UCSD-AML1 (cell line): ENCODE results near the gene SVBP.
A peak's percentile ranks its signal among the peaks of the same experiment; 100 is the strongest.

Experiments
- DNase-seq: peaks from one replicate; lab custom pipeline; 2025; ENCODE audit not compliant: unreplicated experiment; lab: John Stamatoyannopoulos, UW

The SVBP gene

DNA sequence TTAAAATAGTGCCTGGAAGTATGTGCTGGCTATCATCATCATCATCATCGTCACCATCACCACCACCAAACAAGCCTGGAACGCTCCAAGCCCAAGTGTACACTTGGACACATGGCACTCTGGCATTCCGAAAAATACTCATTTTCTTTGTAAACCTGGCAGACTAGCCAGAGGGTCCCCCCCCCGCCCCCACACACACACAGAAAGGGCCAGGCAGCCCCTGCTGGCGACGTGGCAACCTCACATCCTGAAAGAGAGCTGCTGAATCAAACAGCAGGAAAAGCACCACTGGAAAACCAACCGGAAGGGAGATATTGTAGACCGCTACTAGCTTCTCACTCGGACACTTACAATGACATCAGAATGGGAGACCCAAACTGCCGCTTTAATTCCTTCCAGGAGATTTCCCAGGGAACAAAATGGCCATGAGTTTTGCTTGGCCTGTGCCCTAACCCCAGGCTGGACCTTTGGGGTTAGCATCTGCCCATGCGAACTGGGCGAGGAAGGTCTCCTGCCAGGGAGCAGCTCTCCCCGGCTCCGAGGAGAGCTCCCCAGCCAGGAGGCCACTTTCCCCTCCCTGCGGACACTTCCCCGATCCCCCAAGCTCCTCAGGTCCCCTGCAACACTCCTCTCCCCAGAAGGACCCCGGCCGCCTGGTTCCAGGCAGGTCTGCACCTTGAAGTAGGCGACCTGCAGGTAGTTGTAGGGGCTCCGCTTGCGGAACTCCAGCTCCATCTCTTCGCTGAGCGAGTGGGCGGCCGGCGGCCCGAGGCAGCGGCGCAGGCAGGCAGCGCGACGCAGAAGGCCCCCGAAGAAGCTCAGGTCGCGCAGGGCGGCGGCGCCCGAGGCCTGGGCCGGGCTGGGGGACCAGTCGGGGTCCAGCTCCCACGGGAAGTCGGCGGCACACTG lies 51.1 kb downstream of the SVBP start:
- peak; percentile 63 for DNase-seq

DNA sequence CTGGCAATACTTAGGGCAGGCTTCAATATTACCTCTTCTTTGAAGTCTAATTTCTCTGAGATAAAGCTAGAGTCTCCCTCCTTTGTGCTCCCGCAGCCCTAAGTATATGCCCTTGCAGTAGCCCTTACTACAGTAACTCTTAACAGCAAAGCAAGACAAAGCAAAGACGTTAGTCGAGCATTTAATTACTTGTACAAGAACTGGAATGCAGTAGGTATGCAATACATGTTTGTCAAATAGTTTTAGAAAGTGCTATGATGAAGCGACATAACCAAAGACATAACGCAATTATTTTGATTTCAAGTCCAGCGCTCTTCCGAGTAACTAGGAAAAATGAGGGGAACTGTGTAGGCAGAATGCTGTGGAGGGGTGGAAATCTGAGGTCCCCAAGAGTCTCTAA lies 51.9 kb downstream of the SVBP start:
- DNase-seq: no peak

DNA sequence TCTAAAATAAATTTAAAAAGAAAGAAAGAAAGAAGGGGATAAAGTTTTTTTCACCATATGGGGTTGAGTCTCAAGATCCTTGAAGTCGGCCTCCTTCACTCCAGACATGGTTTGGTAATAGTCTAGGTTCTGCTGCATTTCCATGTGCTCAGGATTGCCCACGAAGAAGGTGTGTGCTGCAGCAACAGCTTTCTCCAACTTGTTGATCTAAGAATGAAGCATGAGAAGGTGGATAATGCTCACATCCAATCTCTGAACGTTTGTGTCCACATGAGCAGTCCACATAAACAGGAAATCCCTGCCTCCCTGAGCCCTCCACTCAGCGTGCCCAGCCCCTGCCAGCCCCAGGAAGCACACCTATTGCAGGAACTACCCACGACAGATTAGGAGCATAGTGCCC lies 54.9 kb downstream of the SVBP start:
- no peak for DNase-seq

DNA sequence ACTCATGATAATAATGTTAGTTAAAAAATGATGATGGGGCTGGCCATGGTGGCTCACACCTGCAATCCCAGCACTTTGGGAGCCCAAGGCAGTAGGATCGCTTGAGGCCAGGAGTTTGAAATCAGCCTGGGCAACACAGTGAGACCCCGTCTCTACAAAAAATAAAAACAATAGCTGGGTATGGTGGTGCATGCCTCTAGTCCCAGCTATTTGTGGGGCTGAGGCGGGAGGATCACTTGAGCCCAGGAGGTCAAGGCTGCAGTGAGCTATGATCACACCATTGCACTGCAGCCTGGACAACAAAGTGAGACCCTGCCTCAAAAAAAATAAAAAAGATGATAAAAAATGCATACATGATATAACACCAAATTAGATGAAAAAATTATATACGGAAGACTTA lies 55.6 kb downstream of the SVBP start:
- no peak for DNase-seq

DNA sequence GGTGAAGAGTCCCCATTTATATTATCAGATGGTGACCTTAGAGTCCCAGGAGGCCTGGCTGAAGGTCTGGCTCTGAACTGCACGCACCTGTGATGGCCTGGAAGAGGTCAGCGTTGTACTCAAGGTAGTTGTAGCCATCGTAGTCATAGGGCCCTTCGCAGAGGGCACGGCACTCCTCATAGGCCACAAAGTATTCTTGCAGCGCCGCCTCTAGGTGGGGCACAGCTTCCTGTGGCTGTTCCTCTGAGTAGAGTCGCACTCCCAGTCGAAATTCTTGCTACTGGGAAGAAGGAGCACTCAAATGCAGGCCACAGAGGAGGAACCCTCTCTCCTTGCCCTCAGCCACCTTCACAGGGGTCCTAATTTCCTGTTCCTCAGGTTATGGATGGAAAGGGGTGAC lies 58.1 kb downstream of the SVBP start:
- DNase-seq: peak; percentile 29

DNA sequence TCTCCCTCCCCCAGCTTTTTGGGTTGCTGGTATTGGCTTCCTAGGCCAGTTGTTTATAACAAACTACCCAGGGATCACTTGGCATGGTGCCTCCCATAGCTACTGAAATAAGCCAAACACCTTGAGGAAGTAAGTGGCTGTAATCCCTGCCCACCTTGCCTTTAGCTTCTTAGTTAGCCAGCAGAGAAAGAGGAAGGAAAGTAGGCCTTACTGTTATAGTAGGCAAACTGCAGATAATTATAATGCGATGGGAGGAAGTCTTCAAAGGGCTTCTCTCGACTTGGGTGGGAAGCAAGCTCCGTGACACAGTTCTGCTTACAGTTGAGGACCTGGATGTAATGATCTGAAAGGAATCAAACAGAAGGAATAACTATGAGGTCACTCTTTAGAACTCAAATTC lies 58.6 kb downstream of the SVBP start:
- no peak for DNase-seq

DNA sequence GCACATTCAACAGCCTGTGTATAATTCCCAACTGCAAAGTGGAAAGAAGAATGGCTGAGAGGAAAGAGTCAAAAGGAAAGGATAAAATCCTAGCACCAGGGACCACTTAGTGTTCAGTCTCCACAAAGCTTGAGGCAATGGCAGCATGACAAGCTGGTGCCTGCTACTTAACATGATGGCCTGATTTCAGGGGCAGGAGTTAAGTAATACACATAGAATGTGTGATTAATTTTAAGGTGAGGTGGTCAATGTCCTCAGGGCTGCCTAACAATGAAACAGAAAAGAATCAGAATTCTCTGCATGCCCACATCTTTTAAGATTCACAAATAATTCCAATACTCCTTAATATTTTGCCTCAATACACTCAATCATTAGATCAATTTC lies 59.3 kb downstream of the SVBP start:
- DNase-seq: no peak
